AG09309 (cell line): Measurements from ENCODE around the gene ZNF530.

Experiments
- DNase-seq: peaks from one replicate; pipeline ENCODE4 v3.0.0-alpha.2; 2010; ENCODE audit warnings: low read depth
- H3K4me3 ChIP-seq: 2 replicates; pipeline ENCODE4 v1.5.1; 2011; ENCODE audit warnings: mild to moderate bottlenecking, low read depth, low read length, moderate library complexity; ENCODE audit not compliant: control insufficient read depth
- CTCF ChIP-seq: IDR thresholded peaks from 2 replicates; pipeline ENCODE4 v1.5.1; 2011; ENCODE audit warnings: mild to moderate bottlenecking, low read depth, low read length, inconsistent platforms; ENCODE audit not compliant: insufficient read depth, control insufficient read depth; ENCODE audit errors: missing control alignments

Gene ZNF530

GRCh38 chr19:57578487-57579205, 21.0 kb upstream of the ZNF530 start, which contains the start of gene ZNF416:
TSS of gene ZNF416 (minus strand) at chr19:57578911. CDS start at chr19:57578704, 207 bp downstream.
- TF ChIP-seq CTCF, result peak; percentile 22
- H3K4me3 ChIP-seq, result peak within 1 kb of the TSS; percentile 91
- DNase-seq, result peak; percentile 96

GRCh38 chr19:57583104-57583520, 16.6 kb upstream of the ZNF530 start:
- no peak for TF ChIP-seq CTCF
- H3K4me3 ChIP-seq, result peak overlapping the region; percentile 88
- no peak for DNase-seq

DNA sequence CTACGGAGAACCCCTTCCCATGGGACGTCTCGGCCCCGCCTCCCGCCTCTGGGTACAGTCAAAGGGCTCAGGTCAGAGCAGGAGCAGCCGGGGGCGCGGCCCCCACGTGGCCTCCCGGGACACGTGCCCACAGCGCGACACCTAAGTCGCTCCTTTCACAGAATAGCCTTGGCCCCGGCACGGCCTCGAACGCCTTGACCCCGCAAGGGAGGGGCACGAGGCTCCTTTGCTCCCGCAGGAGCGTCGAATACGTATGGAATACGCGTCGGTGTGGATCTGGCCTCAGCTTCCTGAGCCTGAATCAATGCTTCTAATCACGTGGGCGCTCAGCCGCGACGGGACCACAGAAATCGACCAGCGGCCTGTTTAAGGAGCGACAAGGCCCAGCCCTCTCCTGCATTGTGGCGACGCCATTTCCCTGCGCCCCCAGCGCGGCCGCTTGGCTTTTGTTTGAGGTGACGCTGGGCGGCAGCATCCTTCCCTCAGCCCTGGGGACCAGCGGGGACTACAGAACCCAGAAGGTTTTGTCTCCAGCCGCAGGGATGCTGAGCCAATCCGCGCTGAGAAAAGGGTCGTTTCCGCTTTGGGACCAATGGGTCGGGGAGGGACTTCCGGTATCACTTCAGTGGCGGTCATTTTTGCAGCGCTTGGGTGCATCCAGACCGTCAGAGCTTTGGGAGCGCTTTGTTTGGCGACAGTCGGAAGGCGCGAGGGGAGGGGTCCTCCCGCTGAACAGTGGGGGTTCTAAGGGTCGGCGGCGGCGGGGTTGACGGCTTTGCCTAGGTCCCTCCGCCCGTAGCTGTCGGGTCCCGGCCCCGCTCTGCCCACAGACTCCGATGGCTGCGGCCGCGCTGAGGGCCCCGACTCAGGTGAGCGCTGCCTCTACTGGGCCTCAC, 15.9 kb upstream of the ZNF530 start, which contains the start of gene ZIK1:
Gene ZIK1 (plus strand): TSS at position 625 of the 896 bp plus-strand sequence. CDS start 212 bp downstream, at position 837.
- peak; percentile 76 for DNase-seq
- TF ChIP-seq CTCF, result peak; percentile 13
- peak within 1 kb of the TSS; percentile 88 for H3K4me3 ChIP-seq

- DNase-seq, result peak; percentile 80
- H3K4me3 ChIP-seq, result no peak overlapping the region
- no peak for TF ChIP-seq CTCF
Observed at GRCh38 chr19:57587529-57587928, 12.2 kb upstream of the ZNF530 start.

GRCh38 chr19:57599377-57599760, 316 bp upstream of the ZNF530 start:
- no peak for DNase-seq
- peak overlapping the region; percentile 80 for H3K4me3 ChIP-seq
- TF ChIP-seq CTCF, result no peak

GRCh38 chr19:57606931-57607330, 7.2 kb downstream of the ZNF530 start:
- no peak for DNase-seq
- no peak for TF ChIP-seq CTCF
- H3K4me3 ChIP-seq, result no peak overlapping the region
